ENCODE data around the gene GRM7.

- TF ChIP-seq EP300 (conservative IDR thresholded peaks at IDR 0.05; ENCODE audit: poor library complexity, severe bottlenecking) (no peak), EZH2 (IDR thresholded peaks at IDR 0.05; ENCODE audit: borderline replicate concordance, insufficient read depth, low read length, poor library complexity, severe bottlenecking) (no peak), CTCF (IDR thresholded peaks at IDR 0.05; ENCODE audit: poor library complexity, severe bottlenecking) (no peak), RAD21 (conservative IDR thresholded peaks at IDR 0.05) (peak; percentile 34), REST (IDR thresholded peaks at IDR 0.05; ENCODE audit: borderline replicate concordance) (no peak)
These were observed at the start of gene GRM7 for GRCh38 chr3:6860954-6861624.
